Adrenal gland (tissue), 12 donors: Measurements from ENCODE around the gene NETO1. TPM values are rescaled to one million over a fixed set of nuclear protein-coding genes. Genes with fewer than 3 reads are reported as not detected.

Experiments
- DNase-seq, 7 donors: peaks; one replicate each; pipeline ENCODE4 v3.0.0-alpha.2; 2019 to 2020
- H3K27ac ChIP-seq, 5 donors: fragments of 200-600 bp; sonication (generic) in 4 of 5; 1 replicate in 3 of 5; 2 replicates in 2 of 5; pipeline versions ENCODE4 v1.5.1 to v1.8.0; 2016 to 2020; ENCODE audit warnings: mild to moderate bottlenecking in 1 of 5
- H3K27me3 ChIP-seq: fragments of 200-600 bp; 2 replicates; pipeline ENCODE4 v1.8.0; 2021
- H3K36me3 ChIP-seq, 2 donors: fragments of 200-600 bp; replicated peaks in 1 of 2; 1 replicate in 1 of 2; 2 replicates in 1 of 2; pipeline versions ENCODE4 v1.5.1 to v1.8.0; 2018 to 2022
- H3K4me1 ChIP-seq, 2 donors: fragments of 200-600 bp; replicated peaks in 1 of 2; 1 replicate in 1 of 2; 2 replicates in 1 of 2; pipeline versions ENCODE4 v1.5.1 to v1.8.0; 2018 to 2021
- H3K4me3 ChIP-seq, 4 donors: fragments of 200-600 bp; sonication (generic) in 3 of 4; one replicate each; pipeline ENCODE4 v1.5.1; 2016 to 2018
- H3K9me3 ChIP-seq, 3 donors: fragments of 200-600 bp; sonication (generic) in 1 of 3; replicated peaks in 1 of 3; 1 replicate in 2 of 3; 2 replicates in 1 of 3; pipeline versions ENCODE4 v1.5.1 to v1.8.0; 2016 to 2021
- CTCF ChIP-seq, 6 experiments: fragments of 450-650 bp in 4 of 6; fragments of 200-600 bp in 2 of 6; sonication (generic) in 1 of 6; IDR thresholded peaks; 1 replicate in 5 of 6; 2 replicates in 1 of 6; pipeline versions ENCODE4 v1.5.1 to v1.8.0; 2016 to 2021; ENCODE audit warnings: antibody characterized with exemption in 6 of 6, mild to moderate bottlenecking in 2 of 6, moderate library complexity in 1 of 6
- POLR2A ChIP-seq, 2 donors: fragments of 450-650 bp; IDR thresholded peaks; one replicate each; pipeline ENCODE4 v1.6.1; 2017; ENCODE audit warnings: antibody characterized with exemption in 2 of 2, mild to moderate bottlenecking in 2 of 2, moderate library complexity in 1 of 2
- WGBS, 4 donors: extraction: QIAGEN DNeasy Blood & Tissue Kit in 2 of 4; methylation state at CpG; one replicate each; pipeline versions ENCODE4 v1.1.5 to v1.1.7; 2013 to 2017; 5-methylcytosine and 5-hydroxymethylcytosine counted together
- intact Hi-C, 2 donors: fragments of 100-400 bp; cut with DNase I; formaldehyde crosslinking; loops; one replicate each; pipeline versions ENCODE4 v1.14.1 to v1.15.0; 2022 to 2023
- microRNA-seq, 3 donors: library from miRNA; unstranded; fragments of <30 nt; microRNA quantifications; one replicate each; pipeline ENCODE4, GENCODE V29; 2017 to 2020
- polyA plus RNA-seq, 3 donors: library from polyadenylated mRNA; stranded (reverse); fragments of 200-250 nt in 2 of 3; fragments of 350-450 nt in 1 of 3; fragmentation: Illumina TruSeq in 1 of 3; extraction: RNeasy Lipid Tissue Mini Kit (QIAGEN cat#74804) in 1 of 3; gene quantifications; one replicate each; pipeline ENCODE4 v1.2.3, GENCODE V29; 2013 to 2014
- small RNA-seq, 2 donors: library from RNA; depleted of rRNA; stranded (forward); fragments of <200 nt; gene quantifications; one replicate each; pipeline ENCODE3, GENCODE V24; 2016
- total RNA-seq, 9 donors: library from RNA; depleted of rRNA in 4 of 9; stranded (reverse); fragments of >200 nt in 4 of 9; fragments of 120-200 nt in 1 of 9; fragmentation: NEBNext Ultra II Directional in 1 of 9; extraction: Animal tissue kit (Norgen Biotek cat#: 25700) in 1 of 9; gene quantifications; one replicate each; pipeline versions ENCODE4 v1.1.0 to v1.2.4, GENCODE V29; 2013 to 2023
- donor health status: healthy with polysubstance abuse.
- donor health status: Bipolar disorder and iron deficiency.
- donor health status: DM: yes; HTN: yes; CAD: no.
- donor health status: DM: no; HTN: no; CAD: no.
- donor health status: DM: no; HTN: no; CAD: no.
- donor health status: DM: yes; HTN: yes; CAD: no.

Gene NETO1
- total and polyA plus RNA-seq, 12 donors, result 0.10 to 0.50 (median 0.14) TPM; not detected in 9

- Histone ChIP-seq H3K4me3 (no peak overlapping the region), H3K4me1 (no peaks in the 10 kb centered on the region), H3K27me3 (no peaks in the 10 kb centered on the region), H3K27ac (no peak overlapping the region), H3K36me3 (no peaks in the 10 kb centered on the region), H3K9me3 (no peaks in the 10 kb centered on the region)
- intact Hi-C loops, result no loop called here
- no peak for DNase-seq
- no peak for TF ChIP-seq POLR2A (IDR thresholded peaks at IDR 0.05)
- no peak for TF ChIP-seq CTCF (IDR thresholded peaks at IDR 0.05)
- WGBS, 4 donors, result 52 to 64% (median 59%) methylated on average over 6 of the region's 6 CpGs
Measured at GRCh38 chr18:72697706-72698105, 170.1 kb downstream of the NETO1 start.

GRCh38 chr18:72692595-72692994 lies 175.2 kb downstream of the NETO1 start:
- H3K9me3 ChIP-seq, result no peaks in the 10 kb centered on the region
- no peak overlapping the region for H3K27ac ChIP-seq
- intact Hi-C loops, result no loop called here
- no peak for TF ChIP-seq POLR2A (IDR thresholded peaks at IDR 0.05)
- TF ChIP-seq CTCF (IDR thresholded peaks at IDR 0.05), result no peak
- H3K27me3 ChIP-seq, result no peaks in the 10 kb centered on the region
- no peak for DNase-seq
- H3K4me3 ChIP-seq, result no peak overlapping the region
- H3K36me3 ChIP-seq, result no peaks in the 10 kb centered on the region
- no peaks in the 10 kb centered on the region for H3K4me1 ChIP-seq
- 20 to 47% (median 34%) methylated on average over 7 to 8 of the region's 8 CpGs for WGBS, 4 donors

Small RNA genes within 50 kb of the gene (microRNA-seq; reads per million reads assigned to microRNA genes)
- gene MIR548AV, result 0 reads per million in 3 donors

Small RNA genes within 50 kb of the gene (small RNA-seq; reads per million reads assigned to genes)
- gene MIR548AV (0 reads per million in 2 donors), gene RNA5SP460 (15.8 to 18.1 reads per million in 2 donors)
